AG09319 (cell line): ENCODE data around the gene SELENOM.

ENCODE experiments used
- DNase-seq: peaks from one replicate; pipeline ENCODE4 v3.0.0-alpha.2; 2010; ENCODE audit warnings: low read depth; ENCODE audit errors: extremely low read depth
- CTCF ChIP-seq: IDR thresholded peaks from 2 replicates; pipeline ENCODE4 v1.5.1; 2011; ENCODE audit warnings: low read depth, mild to moderate bottlenecking, inconsistent platforms, low read length, moderate library complexity

SELENOM gene

GRCh38 chr22:31095637-31096249 is 11.6 kb downstream of the SELENOM start:
- no peak for TF ChIP-seq CTCF
- no peak for DNase-seq

GRCh38 chr22:31094741-31095140 is 12.6 kb downstream of the SELENOM start:
- no peak for DNase-seq
- no peak for TF ChIP-seq CTCF

GRCh38 chr22:31094021-31094551 is 13.3 kb downstream of the SELENOM start:
- no peak for TF ChIP-seq CTCF
- no peak for DNase-seq

GRCh38 chr22:31093086-31093850 is 14.1 kb downstream of the SELENOM start:
- DNase-seq, result no peak

GRCh38 chr22:31092161-31092560 is 15.2 kb downstream of the SELENOM start:
- TF ChIP-seq CTCF, result no peak
- DNase-seq, result no peak

More at GRCh38 chr22:31093086-31093850, 14.1 kb downstream of the SELENOM start:
- TF ChIP-seq CTCF, result no peak

- no peak for DNase-seq
- TF ChIP-seq CTCF, result no peak
Measured at GRCh38 chr22:31091106-31091975, 16.0 kb downstream of the SELENOM start.
